ENCODE data around the gene EPS8L3. TPM values are rescaled to one million over a fixed set of nuclear protein-coding genes. Genes with fewer than 3 reads are reported as not detected.
"Not testable (repeated sequence)": the region's sequence is repeated elsewhere in the genome, so short reads cannot be mapped to it uniquely, and the experiment has no call there.

Gene EPS8L3, protein sequence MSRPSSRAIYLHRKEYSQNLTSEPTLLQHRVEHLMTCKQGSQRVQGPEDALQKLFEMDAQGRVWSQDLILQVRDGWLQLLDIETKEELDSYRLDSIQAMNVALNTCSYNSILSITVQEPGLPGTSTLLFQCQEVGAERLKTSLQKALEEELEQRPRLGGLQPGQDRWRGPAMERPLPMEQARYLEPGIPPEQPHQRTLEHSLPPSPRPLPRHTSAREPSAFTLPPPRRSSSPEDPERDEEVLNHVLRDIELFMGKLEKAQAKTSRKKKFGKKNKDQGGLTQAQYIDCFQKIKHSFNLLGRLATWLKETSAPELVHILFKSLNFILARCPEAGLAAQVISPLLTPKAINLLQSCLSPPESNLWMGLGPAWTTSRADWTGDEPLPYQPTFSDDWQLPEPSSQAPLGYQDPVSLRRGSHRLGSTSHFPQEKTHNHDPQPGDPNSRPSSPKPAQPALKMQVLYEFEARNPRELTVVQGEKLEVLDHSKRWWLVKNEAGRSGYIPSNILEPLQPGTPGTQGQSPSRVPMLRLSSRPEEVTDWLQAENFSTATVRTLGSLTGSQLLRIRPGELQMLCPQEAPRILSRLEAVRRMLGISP
- not detected for total RNA-seq (ENCODE audit: insufficient read depth, low replicate concordance)

DNA sequence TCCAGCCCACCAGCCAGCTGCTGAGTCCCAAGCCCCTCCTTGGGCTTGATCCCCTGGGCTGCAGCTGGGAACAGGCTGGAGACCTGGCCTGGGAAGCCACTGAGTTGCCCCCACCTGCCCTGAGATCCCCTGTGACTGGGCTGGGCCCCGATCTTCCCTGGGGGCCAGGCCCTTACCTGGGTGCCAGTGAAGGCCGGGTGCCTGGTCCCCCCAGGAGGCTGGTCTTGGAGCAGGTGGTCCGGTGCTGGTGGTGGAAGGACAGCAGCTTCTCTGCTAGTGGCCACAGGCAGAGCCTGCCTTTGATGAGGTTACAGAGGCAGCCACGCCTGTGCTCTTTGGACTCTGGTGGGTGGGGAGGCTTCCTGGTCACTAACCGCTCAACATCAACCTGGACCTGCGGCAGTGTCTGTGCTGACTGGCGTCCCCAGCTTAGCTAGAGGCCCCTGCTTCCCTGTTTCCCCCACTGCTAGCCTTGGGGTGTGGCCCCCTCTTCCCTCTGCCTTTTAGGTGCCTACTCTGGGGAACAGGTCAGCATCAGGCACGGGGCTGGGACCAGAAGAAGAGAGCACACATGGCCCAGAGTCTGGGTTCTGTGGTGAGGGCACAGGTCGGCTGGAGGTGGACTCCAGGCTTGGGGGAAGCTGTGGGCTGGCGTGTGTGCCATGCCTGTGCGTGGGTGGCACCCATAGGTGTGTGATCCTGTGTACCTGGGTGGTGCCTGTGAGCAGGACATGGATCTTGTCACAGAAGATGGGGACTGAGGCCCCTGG lies at the start of gene EPS8L3:
TSS of gene EPS8L3 (minus strand) at position 278 of the 770 bp plus-strand sequence. CDS start 2,174 bp downstream, outside the sequence.
- no peak for DNase-seq (ENCODE audit: low spot score)

DNA sequence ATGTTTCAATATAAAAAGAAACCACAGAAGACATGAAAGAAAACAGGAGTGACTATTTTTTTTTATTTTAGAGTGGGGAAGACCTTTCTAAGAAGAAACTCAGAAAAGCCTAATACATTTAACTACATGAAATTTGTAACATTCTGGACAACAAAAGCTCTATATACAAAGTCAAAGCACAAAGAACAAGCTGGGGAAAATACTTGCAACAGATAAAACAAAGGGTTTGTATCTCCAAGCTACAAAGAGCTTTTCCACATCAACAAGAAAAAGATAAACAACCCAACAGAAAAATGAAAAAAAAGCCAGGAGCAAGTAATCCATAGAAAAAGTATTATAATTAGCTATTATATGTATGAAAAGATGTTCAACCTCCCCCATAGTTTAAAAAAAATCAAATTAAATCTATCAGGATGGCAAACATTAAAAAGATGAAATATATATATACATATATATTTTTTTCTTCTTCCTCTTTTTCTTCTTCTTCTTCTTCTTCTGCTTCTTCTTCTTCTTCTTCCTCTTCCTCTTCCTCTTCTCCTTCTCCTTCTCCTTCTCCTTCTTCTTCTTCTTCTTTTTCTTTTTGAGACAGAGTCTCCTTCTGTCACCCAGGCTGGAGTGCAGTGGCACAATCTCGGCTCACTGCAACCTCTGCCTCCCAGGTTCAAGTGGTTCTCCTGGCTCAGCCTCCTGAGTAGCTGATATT lies 49.1 kb upstream of the EPS8L3 start:
- DNase-seq (ENCODE audit: low spot score) = no peak

DNA sequence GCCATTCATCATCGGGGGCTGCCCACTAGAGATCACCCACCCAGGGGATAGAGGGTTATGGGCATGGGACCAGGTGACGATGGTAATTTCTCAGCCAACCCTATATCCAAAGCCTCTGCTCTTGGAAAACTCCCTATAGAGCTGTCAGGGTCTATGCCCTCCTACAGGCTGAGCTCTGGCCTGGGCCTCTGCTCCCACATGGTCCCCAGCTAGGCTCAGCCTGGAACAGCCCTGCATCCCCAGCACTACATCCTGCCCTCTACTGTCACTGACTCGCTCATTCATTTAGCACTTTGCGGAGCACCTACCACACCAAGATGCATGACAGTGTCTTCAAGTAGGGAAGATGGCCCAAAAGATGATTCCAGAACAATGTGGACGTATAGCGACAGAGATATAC lies 45.0 kb upstream of the EPS8L3 start:
- DNase-seq (ENCODE audit: low spot score) = no peak

DNA sequence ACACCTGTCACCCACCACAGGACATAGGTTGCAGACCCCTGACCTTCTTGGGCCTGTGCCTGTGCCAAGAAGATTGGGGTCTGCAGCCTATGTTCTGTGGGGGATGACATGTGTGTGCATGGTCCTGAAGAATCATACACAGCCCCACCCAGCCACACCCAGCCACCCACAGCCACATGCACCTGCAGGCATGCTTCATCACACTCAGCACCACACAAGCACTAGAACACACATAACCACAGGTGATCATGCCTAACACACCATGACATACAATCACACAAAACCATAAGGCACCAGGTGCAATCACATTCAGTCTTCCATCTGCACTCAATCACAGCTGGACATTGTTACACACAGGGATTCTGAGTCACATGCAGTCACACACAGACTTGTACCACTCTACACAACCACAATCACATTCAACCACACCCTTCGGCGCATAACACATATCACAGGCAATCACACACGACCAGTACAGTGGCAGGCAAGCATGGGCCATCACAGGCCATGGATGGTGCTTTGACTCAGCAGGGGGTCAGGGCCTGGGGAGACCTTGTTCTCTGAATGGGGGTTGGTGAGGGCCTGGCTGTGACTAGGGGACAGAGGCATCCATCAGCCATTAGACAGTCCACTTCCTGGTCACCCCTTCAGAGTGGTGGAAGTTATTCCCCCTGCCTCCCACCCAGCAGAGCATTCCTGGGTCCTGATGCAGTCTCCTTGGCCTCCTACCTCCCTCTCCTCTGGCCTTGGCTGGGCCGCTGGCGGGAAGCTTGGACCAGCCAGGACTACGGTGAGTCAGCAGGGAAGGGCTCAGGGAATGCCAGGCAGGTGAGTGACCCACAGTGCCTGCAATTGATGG lies 44.3 kb upstream of the EPS8L3 start:
- no peak for DNase-seq (ENCODE audit: low spot score)

DNA sequence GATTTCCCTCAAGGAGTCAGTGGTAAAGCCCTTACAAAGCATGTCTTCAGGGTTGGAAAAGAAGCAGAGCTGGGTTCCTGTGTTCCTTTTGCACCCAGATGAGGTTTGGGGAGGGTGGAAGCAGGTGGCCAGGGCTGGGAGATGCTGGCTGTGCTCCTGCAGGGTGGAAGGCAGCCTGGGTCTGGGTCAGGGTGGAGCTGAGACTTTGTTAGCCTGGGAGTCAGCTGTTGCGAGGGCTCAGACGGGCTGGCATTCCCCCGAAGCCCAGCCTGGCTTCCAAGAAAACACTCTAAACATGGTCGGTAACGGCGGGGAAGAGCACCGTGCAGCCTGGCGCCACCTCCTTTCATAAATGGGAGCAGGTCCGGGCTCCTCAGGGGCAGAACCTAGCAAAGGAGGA lies 43.7 kb upstream of the EPS8L3 start:
- DNase-seq (ENCODE audit: low spot score) = no peak

DNA sequence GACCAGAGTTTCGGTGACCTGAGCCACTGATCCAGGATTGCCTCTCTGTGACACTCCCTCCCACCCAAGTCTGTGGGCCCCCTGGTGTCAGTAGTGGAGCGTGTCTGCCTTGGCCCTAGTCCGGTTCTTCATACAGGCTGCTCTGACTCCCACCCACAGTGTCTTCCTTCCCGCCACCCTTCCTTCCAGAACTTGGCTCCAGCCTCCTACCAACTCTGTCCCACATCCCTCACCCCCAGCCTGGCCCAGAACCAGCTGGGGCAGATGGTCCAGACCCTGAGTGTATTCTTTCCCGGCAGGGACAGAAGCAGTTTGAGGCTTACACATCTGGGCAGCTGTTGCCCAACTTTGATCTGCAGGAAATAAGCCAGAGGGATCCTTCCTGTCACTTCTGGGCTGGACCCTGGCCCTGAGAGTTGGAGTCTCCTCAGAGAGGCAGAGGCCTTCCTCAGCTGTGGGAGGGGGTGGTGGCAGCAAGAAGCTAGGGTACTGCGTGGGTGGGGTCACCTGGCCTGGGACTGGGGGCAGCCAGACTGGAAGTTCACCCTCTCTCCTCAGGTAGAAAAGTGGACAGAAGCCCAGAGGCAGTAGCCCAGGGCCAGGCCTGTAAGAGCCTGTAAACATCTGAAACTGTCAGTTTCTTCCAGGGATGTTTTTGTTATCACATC lies 43.1 kb upstream of the EPS8L3 start:
- no peak for DNase-seq (ENCODE audit: low spot score)

DNA sequence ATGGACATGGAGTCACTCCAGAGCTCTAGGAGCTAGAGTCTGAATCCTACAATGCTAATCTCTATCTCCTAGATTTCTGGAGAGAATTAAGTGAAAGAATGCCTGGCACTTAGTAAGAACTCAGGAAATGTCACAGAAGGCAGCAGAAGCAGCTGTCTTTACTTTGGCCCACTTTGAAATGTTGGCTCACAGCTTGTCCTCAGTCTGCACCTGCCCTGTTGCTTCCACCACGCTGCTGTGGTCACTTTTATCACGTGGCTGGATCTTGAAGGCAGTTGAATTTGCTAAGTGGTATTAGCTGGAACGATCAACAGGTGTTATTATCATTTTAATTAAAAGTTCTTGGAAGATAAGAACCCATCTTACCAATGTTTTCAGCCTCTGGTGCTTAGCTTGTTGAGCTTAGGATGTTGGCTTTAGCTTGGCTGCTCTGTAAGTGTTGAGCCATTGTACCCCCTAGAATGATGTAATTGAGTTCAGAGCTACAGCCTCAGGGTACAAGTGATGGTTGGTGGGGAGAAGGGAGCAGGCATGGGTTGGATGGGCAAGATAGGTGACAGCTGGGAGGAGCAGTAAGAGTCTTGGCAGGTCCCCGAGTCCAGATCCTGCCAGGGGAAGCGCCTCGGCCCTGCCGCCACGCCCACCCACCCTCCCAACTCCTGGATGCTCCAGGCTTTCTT lies 41.9 kb upstream of the EPS8L3 start:
- DNase-seq (ENCODE audit: low spot score) = no peak

DNA sequence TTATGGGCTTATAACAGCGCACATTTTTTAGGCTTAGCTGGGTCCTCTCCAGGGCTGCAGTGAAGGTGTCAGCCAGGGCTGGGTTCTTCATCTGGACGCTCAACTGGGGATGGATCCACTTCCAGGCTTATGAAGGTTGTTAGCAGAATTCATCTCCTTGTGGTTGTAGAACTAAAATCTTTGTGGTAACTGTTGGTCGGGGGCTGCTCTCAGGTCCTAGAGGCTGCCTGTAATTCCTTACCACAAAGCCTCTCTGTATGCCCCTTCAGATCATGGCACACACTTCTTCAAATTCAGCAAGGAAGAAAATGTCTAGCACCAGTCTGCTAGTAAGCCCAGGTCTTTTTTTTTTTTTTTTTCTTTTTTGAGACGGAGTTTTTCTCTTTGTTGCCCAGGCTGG lies 40.9 kb upstream of the EPS8L3 start:
- DNase-seq (ENCODE audit: low spot score) = no peak

DNA sequence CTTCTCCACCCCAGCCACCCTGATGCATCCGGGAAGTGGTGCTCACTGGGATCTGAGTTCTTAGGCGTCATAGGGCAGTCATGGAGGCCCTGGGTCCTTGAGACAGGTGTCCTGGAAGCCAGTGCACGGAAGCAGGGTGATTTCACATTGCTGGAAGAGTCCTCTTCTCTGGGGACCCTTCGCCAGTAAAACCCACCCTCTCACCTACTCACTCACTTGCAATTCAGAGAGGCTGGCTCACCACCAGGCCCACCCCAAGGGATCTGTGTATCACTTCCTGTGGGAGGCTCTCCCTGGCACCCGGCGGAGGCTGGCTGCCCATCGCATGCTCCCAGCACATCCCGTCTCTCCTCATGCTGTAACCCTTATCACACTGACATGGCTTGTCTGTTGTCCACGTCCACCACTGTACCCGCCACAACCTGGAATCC lies 40.2 kb upstream of the EPS8L3 start:
- DNase-seq (ENCODE audit: low spot score) = no peak

DNA sequence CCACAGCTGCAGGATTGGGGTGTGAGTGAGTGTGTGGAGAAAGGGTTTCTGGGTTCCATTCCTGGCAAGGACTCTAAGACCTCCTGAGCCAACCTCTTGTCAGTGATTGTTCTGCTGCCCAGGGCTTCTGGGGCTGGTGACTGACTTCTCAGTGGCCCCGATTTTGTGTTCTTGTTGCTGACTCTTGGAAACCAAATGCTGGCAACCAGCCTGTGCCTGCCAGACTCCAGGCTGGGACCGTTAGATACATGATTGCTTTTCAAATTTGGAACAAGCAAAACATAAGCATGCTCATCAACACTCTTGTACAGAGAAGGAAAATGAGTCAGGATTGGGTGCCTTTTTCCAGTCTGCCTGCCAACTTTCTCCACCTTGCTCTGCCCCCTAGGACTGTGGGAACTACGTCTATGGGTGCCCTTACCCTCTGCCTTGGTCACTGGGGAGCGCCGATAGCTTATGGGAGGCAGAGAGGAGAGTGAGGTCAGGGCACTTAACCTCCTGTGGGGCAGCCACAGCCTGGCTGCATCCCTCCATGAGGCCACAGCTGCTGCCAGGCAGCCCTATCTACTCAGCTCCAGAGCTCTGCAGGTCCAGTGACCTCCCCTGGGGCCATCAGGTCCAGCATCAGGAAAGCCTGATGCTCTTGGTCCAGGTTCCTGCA lies 39.3 kb upstream of the EPS8L3 start:
- DNase-seq (ENCODE audit: low spot score) = no peak

DNA sequence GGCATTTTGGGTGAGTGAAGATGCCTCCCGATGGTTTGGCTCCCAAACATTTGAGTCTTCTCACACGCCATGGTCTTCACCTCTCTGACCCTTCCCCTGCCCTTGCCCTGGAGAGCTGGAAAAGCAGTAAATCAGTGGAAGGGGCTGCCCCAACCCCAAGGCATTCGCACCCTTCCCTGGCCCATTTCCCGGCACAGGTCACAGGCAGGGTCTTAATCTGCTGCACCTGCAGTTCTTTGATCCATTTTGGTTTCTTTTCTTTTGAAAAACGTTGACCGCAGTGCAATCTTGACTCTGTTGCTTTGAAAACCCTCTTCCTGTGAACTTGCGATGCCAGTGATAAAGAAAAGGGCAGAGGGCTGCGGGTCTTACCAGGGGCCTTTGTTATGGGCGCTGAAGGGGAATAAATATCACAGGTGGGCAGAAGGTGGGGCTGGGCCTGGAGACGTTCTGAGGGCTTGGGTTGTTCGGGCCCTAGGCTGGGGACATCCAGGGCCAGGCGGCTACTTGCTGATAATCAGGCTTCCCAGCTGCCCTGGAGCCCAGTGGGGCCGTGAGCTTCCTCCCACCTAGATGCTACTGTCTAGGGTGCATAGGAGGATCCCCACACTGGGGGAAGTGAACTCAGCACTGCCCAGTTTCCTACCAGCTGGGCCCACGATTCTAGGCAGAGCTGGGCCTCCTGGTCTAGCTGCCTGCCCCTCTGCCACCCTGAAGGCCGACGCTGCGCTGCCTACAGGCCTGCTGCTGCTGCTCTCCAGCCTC lies 38.6 kb upstream of the EPS8L3 start:
- DNase-seq (ENCODE audit: low spot score) = no peak

DNA sequence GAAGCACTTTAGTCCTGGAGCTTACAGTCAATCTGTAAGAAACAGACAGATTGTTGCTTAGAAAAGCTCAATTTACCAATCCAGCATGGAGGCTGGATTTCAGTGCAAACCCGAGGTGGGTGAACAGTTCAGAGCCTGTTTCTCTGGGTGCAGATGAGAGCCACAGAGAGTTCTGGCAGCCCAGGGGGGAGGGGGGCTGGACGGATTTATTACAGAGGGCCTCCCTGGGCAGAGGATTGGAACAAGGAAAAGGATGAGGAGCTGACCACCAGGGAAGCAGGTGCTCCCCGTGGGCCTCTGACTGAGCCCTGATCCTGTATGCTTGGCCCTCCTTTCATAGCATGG lies 38.0 kb upstream of the EPS8L3 start:
- no peak for DNase-seq (ENCODE audit: low spot score)

DNA sequence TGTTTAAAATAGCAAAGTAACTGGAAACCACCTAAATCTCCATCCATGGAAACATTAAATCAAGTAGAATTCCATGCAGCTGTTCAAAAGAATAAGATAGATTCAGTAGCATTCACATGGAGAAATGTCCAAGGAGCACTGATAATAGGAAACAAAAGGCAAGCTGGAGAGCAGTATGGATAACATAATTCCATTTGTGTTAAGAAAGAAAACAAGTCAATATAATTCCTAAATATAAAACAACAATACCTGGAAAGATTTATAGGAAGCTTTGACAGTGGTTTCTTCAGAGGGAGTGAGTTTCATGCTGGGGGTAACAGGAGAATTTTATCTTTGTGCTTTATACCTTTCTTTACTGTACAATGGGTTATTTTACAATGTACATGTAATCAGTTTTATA lies 36.6 kb upstream of the EPS8L3 start:
- no peak for DNase-seq (ENCODE audit: low spot score)

DNA sequence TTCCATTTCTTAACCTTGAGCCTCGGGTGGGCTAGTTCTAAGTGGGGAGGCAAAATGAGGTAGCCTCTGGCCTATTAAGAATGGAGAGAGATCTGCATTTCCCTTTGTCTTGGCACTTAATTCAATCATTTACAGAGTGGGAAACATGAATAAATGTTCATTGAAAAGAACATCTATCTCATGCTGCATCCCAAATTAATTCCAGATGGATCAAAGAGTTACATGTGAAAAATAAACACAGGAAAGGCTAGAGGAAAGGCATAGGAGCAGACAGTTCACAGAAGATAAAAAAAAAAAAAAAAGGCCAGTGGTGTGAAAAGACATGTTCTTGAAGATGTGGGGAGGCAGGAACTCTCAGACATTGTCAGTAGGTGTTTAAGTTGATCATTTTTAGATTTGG lies 35.7 kb upstream of the EPS8L3 start:
- DNase-seq (ENCODE audit: low spot score) = no peak

DNA sequence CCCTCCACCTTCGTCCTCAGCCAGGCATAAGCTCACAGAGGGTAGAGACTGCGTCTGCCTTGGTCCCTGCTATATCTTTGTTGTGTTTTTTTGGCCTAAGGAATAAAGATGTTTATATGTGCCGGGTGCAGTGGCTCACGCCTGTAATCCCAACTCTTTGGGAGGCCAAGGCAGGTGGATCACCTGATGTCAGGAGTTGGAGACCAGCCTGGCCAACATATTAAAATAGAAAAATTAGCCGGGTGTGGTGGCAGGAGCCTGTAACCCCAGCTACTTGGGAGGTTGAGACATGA lies 33.5 kb upstream of the EPS8L3 start:
- not testable (repeated sequence) for DNase-seq (ENCODE audit: low spot score)

DNA sequence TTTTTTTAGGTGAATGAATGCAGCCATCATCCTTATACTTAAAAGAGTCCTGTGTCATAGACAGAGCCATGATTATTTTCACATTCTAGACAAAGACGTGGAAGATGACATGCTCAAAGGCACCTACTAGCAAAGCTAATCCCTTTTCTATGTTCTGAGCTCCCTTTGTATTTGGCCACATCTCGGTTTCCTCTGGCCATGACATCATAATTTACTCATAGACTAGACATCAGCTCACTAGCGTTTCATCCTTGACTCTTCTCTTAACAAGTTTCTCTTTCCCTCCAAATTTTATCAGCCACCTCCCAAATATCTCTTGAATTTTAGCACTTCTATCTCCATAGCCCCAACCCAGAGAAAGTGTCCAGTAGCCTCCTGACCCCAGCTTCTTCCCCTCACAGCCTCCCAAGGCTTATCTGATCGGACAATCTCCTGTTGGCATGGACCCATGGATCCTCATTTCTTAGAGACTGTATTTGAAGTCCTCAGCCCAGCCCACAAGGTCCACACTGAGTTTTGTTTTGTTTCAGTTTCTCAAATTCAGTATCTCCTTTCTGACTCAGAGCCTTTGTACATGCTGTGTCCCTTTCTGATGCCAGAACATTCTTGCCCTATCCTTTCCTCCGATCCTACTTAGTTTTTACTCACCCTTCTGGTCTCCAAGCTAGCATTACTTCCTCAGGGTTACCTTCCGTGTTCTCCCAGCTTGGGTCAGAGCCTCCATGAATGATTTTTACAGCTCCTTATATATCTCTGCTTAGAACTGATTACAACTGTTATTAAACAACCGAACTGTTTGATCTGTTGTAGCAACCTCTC lies 33.0 kb upstream of the EPS8L3 start:
- DNase-seq (ENCODE audit: low spot score) = no peak

DNA sequence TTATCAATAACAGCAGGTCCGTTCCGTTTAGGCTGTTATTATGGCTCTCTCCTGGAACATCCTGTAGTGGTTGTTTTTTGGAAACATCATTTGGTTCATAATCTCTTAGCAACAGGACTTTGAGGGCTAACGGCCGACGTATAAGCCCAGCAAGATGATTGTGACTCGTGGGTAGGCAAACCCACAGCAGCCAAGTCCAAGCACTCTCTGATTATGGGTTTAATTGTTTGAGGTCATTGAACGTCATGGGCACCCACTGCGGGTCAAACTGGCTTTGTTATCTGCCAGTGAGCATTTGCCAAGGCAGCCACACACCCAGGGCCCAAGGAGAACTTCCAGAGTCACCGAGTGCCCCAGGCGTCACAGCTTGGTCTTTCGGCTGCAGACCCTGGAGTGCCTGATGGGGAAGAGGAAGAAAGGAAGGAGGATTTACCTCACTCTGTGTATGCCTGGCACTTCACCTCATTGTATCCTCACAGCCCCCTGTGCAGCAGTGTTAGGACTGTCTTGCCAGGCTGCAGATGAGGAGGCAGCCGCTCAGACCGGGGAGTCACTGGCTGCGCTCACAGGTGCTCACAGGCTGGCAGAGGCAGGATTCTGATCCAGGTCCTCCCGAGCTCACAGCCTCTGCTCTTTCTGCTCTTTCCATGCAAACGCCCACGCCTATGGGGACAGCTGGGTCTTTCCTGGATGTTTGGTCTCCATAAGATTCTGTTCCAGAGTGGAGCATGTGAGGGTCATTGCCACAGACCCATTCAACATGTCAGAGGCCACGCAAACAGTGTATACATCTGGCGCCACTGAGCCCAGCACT lies 30.8 kb upstream of the EPS8L3 start:
- no peak for DNase-seq (ENCODE audit: low spot score)
